ENCODE data around the gene FAM163B.

Gene FAM163B

DNA sequence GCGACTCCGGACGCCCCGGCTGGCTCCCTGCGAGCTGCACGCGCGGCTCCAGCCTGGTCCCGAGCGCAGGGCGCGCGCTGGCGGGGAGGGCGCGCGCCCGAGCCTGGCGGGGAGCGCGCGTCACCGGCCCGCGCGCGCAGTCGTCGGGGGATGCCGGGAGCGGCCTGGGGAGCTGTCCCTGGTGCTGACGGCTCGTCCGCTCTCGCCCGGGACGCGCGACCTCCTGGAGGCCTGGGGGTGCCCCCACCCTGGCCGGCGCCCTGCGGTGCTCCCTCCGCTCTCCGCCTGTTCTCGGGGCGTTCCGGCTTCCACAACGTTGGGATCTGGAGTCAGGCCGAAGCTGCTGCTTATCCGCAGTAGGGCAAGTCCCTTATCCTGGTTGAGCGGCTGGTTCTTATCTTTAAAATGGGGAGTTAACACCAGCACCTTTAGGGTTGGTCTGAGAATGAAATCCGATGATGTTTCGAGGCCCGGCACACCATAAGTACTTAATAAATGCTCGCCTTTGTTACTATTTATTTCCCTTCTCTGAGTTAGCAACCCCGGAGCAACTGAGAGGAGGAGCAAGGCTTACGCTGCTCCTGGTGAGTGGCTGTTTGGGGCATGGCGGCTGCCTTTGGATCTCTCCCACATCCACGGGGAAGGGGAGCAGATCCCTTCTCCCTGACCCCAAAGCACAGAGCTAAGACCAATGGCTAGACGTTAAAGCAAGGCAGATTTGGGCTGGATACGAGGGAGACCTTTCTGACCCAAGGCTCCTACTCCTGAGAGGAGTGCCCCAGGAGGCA is at the start of gene FAM163B:
Gene FAM163B, minus strand, starts transcription at position 79 of the 788 bp plus-strand sequence. CDS start 29,166 bp downstream, outside the sequence.
- DNase-seq (ENCODE audit: low read depth in 3 of 3): no peak

DNA sequence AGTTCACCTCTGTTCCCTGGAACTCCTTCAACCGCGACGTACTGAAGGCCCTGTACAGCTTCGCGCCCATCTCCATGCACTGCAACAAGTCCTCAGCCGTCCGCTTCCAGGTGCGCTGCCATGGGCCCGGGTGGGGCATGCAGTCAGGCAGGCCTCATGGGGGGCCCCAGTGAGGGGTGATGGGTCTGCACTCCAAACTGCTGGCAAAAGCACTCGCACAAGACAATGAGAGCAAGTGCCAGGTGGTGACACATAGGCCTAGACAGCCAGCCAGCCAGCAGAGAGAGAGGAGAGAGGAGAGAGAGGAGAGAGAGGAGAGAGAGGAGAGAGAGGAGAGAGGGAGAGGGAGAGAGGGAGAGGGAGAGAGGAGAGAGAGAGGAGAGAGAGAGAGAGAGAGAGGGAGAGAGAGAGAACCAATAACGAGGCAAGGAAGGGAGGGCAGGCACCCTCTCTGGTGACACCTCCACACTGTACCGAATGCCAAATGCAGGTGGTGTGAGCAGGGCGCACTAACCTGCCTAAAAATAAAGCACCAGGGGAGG is 48.0 kb upstream of the FAM163B start:
- DNase-seq (ENCODE audit: low read depth in 3 of 3): no peak

DNA sequence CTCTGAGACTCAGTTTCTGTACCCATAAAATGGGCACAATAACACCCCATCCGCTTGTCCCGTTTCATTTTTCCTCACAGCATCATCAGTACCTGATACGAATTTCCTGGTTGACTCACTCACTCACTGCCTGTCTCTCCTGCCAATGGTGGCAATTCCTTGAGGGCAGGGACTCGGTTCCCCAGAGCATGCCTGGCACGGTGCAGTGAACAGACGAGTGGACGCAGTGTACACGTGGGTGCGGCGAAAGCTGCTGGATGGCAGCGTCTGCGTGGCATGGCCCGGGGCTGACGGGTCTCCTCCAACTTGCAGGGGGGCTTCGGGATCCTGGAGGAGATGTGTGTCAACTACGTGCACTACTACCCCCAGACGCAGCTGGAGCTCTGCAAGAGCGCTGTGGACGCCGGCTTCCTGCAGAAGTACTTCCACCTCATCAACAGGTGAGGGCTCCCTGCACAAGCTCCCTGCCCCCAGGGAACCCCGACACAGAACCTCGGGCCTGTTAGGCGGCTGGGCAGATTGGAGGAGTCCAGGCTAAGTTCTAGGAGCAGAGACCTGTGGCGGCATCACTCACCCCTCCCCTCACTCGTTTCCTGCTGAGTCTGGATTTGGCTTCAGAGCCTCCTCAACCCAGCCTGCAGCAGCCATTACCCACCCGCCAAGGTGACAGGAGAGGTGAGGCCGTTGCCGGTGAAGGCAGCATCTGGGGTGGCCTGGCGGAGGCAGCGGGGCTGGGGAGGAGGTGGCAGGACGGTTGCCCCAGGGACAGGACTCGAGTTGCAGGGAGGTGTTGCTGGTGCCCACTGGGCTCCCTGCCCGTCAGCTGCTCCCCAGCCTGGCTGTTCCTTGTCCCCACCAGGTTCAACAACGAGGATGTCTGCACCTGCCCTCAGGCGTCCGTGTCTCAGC is 47.3 kb upstream of the FAM163B start:
- DNase-seq (ENCODE audit: low read depth in 3 of 3): peak in 2 of 3 experiments; percentile 14 to 22

- DNase-seq (ENCODE audit: low read depth in 3 of 3): no peak
Observed at GRCh38 chr9:133655701-133656100, 46.5 kb upstream of the FAM163B start.

GRCh38 chr9:133654736-133655657 is 45.8 kb upstream of the FAM163B start:
- no peak for DNase-seq (ENCODE audit: low read depth in 3 of 3)

GRCh38 chr9:133653638-133654037 is 44.4 kb upstream of the FAM163B start:
- DNase-seq (ENCODE audit: low read depth in 3 of 3): no peak

DNA sequence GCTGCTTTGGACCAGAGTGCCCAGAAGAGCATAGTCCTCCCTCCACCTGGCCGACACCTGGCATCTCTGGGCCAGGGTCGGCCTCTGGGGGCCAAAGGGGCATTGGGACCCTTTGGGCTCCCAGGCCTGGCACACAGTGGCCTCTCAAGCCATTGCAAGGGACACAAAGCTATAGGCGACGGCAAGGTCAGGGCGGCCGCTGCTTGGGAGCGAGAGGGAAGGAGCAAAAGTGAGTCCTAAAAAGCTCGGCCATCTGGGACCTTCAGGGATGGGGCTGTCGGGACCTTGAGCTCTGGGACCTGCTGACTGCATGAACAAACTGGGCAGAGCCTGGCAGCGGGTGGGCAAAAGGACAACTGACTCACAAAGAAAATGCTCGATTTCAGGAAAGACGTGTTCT is 40.8 kb upstream of the FAM163B start:
- no peak for DNase-seq (ENCODE audit: low read depth in 3 of 3)

DNA sequence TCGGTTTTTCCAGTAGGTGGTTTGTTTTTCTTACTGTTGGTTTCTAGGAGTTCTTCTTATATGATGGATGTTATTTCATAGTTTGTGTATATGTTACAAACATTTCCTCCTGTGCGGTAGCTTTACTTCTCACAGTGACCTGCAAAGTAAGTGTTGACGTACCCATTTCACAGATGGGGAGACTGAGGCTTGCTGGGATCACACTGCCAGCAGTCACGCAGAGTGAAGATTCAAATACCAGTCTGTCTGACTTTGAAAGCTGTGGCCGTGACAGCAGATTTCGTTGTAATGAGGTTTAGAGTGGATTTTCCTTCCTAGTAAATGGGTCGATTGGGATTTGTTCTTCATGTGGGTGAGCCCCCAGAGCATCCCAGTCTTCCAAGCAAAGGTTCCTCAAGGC is 40.0 kb upstream of the FAM163B start:
- DNase-seq (ENCODE audit: low read depth in 3 of 3): no peak

GRCh38 chr9:133647765-133648469 is 38.7 kb upstream of the FAM163B start:
- no peak for DNase-seq (ENCODE audit: low read depth in 3 of 3)

DNA sequence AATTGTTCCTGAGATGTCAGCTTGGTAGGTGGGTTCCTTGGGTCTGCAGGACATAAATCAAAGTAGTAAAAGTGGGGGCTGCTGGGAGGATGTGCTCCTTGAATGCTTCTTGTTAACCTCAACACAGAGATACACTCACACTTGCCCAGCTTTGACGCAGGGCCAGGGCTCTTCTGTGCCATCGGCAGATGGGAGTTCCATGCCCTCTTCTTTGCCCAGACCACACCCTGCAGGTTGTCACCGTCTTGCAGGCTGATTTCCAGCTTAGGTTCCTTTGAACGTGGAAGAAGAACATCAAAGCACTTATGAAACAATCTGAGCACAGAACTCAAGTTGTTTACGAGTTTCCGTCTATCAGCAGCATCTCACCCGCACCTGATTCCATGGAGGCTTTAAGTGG is 38.0 kb upstream of the FAM163B start:
- DNase-seq (ENCODE audit: low read depth in 3 of 3): no peak

DNA sequence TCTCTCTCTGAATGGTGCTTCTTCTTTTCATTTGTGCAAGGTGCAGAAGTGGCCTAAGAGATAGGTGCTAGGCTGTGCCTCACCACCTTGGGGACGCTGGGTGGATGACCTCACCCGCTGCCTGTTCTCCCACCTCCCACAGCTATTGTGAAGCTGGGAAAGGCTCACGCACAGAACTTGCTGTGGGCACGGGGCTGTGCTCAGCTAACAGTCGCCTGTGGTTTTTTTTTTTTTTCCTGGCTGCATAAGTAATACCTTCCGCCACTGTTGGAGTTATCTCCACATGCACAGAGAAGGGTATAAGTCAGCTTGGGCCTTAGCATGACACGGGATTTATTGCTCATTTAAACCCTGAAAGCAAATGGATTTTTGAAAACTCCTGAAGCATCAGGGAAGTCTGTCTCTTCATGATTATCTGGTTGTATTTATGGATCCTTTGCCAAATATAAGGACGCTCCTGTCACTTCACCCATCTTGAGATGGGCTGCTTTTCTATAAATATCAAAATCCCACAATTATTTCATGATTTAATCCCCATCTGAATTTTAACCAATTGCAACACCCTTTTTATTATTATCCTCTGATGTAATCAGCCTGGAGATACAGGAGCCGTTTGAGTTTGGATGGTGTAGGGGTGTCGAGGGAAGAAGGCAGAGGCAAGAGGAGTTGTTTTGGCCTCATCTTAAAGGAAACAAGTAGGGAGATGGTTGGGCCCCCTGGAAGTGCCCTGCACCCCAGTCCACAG is 36.0 kb upstream of the FAM163B start:
- DNase-seq (ENCODE audit: low read depth in 3 of 3): no peak

GRCh38 chr9:133643978-133644760 is 35.0 kb upstream of the FAM163B start:
- no peak for DNase-seq (ENCODE audit: low read depth in 3 of 3)

- no peak for DNase-seq (ENCODE audit: low read depth in 3 of 3)
Observed at GRCh38 chr9:133643362-133643755, 34.2 kb upstream of the FAM163B start.

GRCh38 chr9:133642708-133643361 is 33.6 kb upstream of the FAM163B start:
- DNase-seq (ENCODE audit: low read depth in 3 of 3): no peak

DNA sequence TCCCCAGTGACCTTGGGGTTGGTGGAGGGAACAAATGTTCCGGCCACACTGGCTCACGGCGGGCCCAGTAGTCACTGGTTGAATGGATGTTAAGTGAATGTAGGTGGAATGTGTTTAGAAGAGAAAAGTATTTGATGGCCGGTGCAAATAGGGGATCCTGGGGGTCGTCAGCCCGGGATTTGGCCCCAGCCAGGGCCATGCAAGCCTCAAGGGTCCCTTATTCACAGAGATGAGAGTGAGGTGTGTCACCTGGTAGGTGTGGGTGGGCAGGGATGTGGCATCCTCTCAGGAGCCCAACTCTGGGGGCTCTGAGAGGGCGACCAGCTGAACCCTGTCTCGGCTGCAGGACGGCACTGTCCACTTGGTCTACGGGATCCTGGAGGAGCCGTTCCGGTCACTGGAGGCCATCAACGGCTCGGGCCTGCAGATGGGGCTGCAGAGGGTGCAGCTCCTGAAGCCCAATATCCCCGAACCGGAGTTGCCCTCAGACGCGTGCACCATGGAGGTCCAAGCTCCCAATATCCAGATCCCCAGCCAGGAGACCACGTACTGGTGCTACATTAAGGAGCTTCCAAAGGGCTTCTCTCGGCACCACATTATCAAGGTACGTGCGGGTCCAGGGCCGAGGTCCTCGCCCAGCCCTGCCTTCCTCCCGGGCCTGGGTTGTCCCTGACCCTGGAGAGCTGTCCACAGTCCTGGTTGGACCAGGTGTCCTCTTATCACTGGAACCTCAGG is 32.8 kb upstream of the FAM163B start:
- no peak for DNase-seq (ENCODE audit: low read depth in 3 of 3)

DNA sequence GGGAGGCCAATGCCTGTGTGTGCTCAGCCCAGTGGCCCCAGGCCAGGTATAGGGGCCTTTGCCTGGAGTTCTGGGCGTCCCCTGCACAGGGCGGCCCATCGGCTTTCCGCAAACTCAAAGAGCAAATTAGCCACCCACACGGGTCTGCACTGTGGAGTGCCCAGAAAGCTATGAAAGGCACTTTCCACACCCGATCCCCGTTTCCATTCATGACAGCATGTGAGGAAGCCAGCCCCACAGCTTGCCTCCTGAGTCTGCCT is 32.1 kb upstream of the FAM163B start:
- DNase-seq (ENCODE audit: low read depth in 3 of 3): no peak

- DNase-seq (ENCODE audit: low read depth in 3 of 3): no peak
Observed at GRCh38 chr9:133640580-133641395, 31.6 kb upstream of the FAM163B start.
